NCI-H526 treated with DMSO at 0.1 percent for 48 hours (cell line): ENCODE data around the gene ARPC4.
"Not testable (repeated sequence)": the region's sequence is repeated elsewhere in the genome, so short reads cannot be mapped to it uniquely, and the experiment has no call there.

Source experiments
- DNase-seq: peaks from one replicate; lab custom pipeline; 2025; lab: John Stamatoyannopoulos, UW

Gene ARPC4

GRCh38 chr3:9770276-9770812, 22.5 kb upstream of the ARPC4 start:
- no peak for DNase-seq

- not testable (repeated sequence) for DNase-seq
Observed at GRCh38 chr3:9771007-9771406, 21.9 kb upstream of the ARPC4 start.

- DNase-seq: no peak
Observed at GRCh38 chr3:9776896-9777693, 15.8 kb upstream of the ARPC4 start.

GRCh38 chr3:9777694-9778021, 15.2 kb upstream of the ARPC4 start:
- no peak for DNase-seq

- no peak for DNase-seq
Observed at GRCh38 chr3:9778143-9779074, 14.5 kb upstream of the ARPC4 start.

GRCh38 chr3:9779075-9779593, 13.7 kb upstream of the ARPC4 start:
- no peak for DNase-seq

- no peak for DNase-seq
Observed at GRCh38 chr3:9779721-9780457, 13.0 kb upstream of the ARPC4 start.

- no peak for DNase-seq
Observed at GRCh38 chr3:9780458-9780812, 12.4 kb upstream of the ARPC4 start.

GRCh38 chr3:9780910-9781309, 12.0 kb upstream of the ARPC4 start:
- no peak for DNase-seq

GRCh38 chr3:9781551-9781950, 11.3 kb upstream of the ARPC4 start:
- no peak for DNase-seq

GRCh38 chr3:9781978-9782603, 10.8 kb upstream of the ARPC4 start:
- DNase-seq: no peak

GRCh38 chr3:9782770-9783169, 10.1 kb upstream of the ARPC4 start:
- no peak for DNase-seq

- no peak for DNase-seq
Observed at GRCh38 chr3:9783954-9784353, 8.9 kb upstream of the ARPC4 start.

GRCh38 chr3:9784965-9785364, 7.9 kb upstream of the ARPC4 start:
- no peak for DNase-seq

- DNase-seq: no peak
Observed at GRCh38 chr3:9785602-9786001, 7.3 kb upstream of the ARPC4 start.

GRCh38 chr3:9786209-9786739, 6.6 kb upstream of the ARPC4 start:
- DNase-seq: no peak

GRCh38 chr3:9786825-9787669, 5.8 kb upstream of the ARPC4 start:
- DNase-seq: no peak

- DNase-seq: no peak
Observed at GRCh38 chr3:9787714-9788113, 5.2 kb upstream of the ARPC4 start.

GRCh38 chr3:9791127-9791526, 1.8 kb upstream of the ARPC4 start:
- no peak for DNase-seq

- DNase-seq: no peak
Observed at GRCh38 chr3:9791790-9792404, 985 bp upstream of the ARPC4 start.
